ENCODE results near the gene SUPT5H. TPM values are rescaled to one million over a fixed set of nuclear protein-coding genes. Genes with fewer than 3 reads are reported as not detected.

SUPT5H gene
- total and polyA plus RNA-seq, 9 donors, result 51.4 to 163 (median 101) TPM

GRCh38 chr19:39438270-39438934 lies 7.0 kb upstream of the SUPT5H start:
- no peaks in the 10 kb centered on the region for H3K9me3 ChIP-seq
- H3K4me3 ChIP-seq, result no peak overlapping the region
- H3K27me3 ChIP-seq, result no peaks in the 10 kb centered on the region
- intact Hi-C loops (cut with DNase I), result no loop called here
- DNase-seq, result no peak
- H3K27ac ChIP-seq, result no peak overlapping the region
- WGBS, 3 donors, result 77 to 80% (median 78%) methylated on average over 9 of the region's 9 CpGs
- H3K4me1 ChIP-seq (ENCODE audit: insufficient read depth), result peaks cover 9% of the 10 kb centered on the region
- H3K36me3 ChIP-seq, result no peaks in the 10 kb centered on the region
- TF ChIP-seq, protein P1, sequence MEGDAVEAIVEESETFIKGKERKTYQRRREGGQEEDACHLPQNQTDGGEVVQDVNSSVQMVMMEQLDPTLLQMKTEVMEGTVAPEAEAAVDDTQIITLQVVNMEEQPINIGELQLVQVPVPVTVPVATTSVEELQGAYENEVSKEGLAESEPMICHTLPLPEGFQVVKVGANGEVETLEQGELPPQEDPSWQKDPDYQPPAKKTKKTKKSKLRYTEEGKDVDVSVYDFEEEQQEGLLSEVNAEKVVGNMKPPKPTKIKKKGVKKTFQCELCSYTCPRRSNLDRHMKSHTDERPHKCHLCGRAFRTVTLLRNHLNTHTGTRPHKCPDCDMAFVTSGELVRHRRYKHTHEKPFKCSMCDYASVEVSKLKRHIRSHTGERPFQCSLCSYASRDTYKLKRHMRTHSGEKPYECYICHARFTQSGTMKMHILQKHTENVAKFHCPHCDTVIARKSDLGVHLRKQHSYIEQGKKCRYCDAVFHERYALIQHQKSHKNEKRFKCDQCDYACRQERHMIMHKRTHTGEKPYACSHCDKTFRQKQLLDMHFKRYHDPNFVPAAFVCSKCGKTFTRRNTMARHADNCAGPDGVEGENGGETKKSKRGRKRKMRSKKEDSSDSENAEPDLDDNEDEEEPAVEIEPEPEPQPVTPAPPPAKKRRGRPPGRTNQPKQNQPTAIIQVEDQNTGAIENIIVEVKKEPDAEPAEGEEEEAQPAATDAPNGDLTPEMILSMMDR (IDR thresholded peaks at IDR 0.05), result no peak
- TF ChIP-seq EP300 (IDR thresholded peaks at IDR 0.05), result no peak

DNA sequence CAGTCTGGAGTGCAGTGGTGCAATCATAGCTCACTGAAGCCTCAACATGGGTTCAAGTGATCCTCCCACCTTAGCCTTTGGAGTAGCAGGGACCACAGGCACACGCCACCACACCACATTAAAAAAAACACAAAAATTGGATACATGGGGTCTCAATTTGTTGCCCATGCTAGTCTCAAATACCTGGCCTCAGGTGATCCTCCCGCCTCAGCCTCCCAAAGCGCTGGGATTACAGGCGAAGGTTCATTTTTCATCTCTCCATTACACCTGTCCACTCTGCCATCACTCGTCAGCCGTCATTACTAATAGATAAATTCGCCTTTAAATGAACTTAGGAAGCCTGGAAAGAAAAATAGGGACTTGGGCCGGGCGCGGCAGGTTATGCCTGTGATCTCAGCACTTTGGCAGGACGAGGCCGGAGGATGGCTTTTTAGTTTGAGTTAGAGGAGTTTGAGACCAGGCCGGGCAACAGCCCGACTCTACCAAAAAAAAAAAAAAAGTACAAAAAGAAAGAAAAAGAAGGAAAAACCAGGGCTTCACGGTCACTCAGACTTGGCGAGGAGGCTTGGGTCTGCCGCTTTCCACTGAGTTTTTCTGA lies 685 bp upstream of the SUPT5H start:
- Histone ChIP-seq H3K4me1 (ENCODE audit: insufficient read depth) (peaks cover 7% of the 10 kb centered on the region), H3K27me3 (no peaks in the 10 kb centered on the region), H3K9me3 (no peaks in the 10 kb centered on the region), H3K36me3 (no peaks in the 10 kb centered on the region), H3K27ac (peak overlapping the region; percentile 6 to 79), H3K4me3 (peak overlapping the region; percentile 88)
- intact Hi-C loops (cut with DNase I), result loop anchor here in 2 of 4 donors (2.0 to 10.0 kb wide), 3 partner anchors 32 to 90 kb away; partner anchors contain the start of genes EID2B (in 2 of the 2) and PLEKHG2 (in 1 of the 2)
- WGBS, 3 donors, result 3 to 4% (median 3%) methylated on average over 17 of the region's 17 CpGs
- no peak for TF ChIP-seq EP300 (IDR thresholded peaks at IDR 0.05)
- TF ChIP-seq POLR2A (IDR thresholded peaks at IDR 0.05), result no peak
- TF ChIP-seq, protein P1 (IDR thresholded peaks at IDR 0.05), result no peak
- DNase-seq, result peak in 2 of 5 donors; percentile 42 to 43

GRCh38 chr19:39446365-39447084 lies 1.1 kb downstream of the SUPT5H start:
- H3K4me1 ChIP-seq (ENCODE audit: insufficient read depth), result peaks cover 7% of the 10 kb centered on the region
- H3K9me3 ChIP-seq, result no peaks in the 10 kb centered on the region
- TF ChIP-seq, protein P1 (IDR thresholded peaks at IDR 0.05), result no peak
- TF ChIP-seq POLR2A (IDR thresholded peaks at IDR 0.05), result no peak
- no peak for TF ChIP-seq EP300 (IDR thresholded peaks at IDR 0.05)
- no peaks in the 10 kb centered on the region for H3K27me3 ChIP-seq
- no peaks in the 10 kb centered on the region for H3K36me3 ChIP-seq
- 77 to 81% (median 79%) methylated on average over 16 of the region's 16 CpGs for WGBS, 3 donors
- no peak overlapping the region for H3K27ac ChIP-seq
- intact Hi-C loops (cut with DNase I), result loop anchor here in 2 of 4 donors (5.0 to 10.0 kb wide), 2 partner anchors 86 to 88 kb away; partner anchors contain the start of gene EID2B (in 2 of the 2)
- DNase-seq, result no peak
- peak overlapping the region; percentile 88 for H3K4me3 ChIP-seq

DNA sequence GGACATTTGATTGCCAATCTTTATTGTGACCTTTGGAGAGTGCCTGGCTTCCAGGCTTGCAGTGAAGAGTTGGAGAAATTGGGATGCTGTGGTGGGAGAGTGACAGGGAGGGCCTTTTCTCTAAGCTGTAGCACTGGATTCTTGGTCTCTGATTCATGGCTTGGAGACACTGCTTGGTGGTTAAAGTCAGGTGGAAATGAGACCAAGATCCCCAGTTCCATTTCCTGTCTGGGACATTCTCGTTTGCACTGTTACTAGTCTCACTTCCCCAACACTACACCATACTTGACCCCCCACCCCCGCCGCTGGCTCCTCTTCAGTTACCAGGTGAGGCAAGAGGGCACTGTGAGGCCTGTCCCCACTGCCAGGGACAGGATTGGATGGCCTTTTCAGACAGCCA lies 2.9 kb downstream of the SUPT5H start:
- 80% methylated on average over 3 of the region's 3 CpGs for WGBS, 3 donors
- Histone ChIP-seq H3K27ac (no peak overlapping the region), H3K4me1 (ENCODE audit: insufficient read depth) (peaks cover 7% of the 10 kb centered on the region), H3K9me3 (no peaks in the 10 kb centered on the region), H3K27me3 (no peaks in the 10 kb centered on the region), H3K4me3 (no peak overlapping the region), H3K36me3 (no peaks in the 10 kb centered on the region)
- intact Hi-C loops (cut with DNase I), result loop anchor here in 2 of 4 donors (5.0 to 10.0 kb wide), 2 partner anchors 84 to 87 kb away; partner anchors contain the start of gene EID2B (in 2 of the 2)
- no peak for DNase-seq
- TF ChIP-seq POLR2A (IDR thresholded peaks at IDR 0.05) (no peak), EP300 (IDR thresholded peaks at IDR 0.05) (no peak)
- TF ChIP-seq, protein P1 (IDR thresholded peaks at IDR 0.05), result no peak

All from ovary (tissue), 9 donors.